ENCODE measurements around the gene ANKEF1.

- TF ChIP-seq YY1 (IDR thresholded peaks at IDR 0.05; ENCODE audit: insufficient read depth, insufficient read length) (no peak), ZNF274 (IDR thresholded peaks at IDR 0.05; ENCODE audit: low read depth, low read length) (no peak)
Measured at GRCh38 chr20:10004900-10005299, 29.9 kb upstream of the ANKEF1 start.

All from NT2/D1 (cell line).